ENCODE measurements around the gene TRPV6. TPM values are rescaled to one million over a fixed set of nuclear protein-coding genes. Genes with fewer than 3 reads are reported as not detected.

TRPV6 gene
- polyA plus RNA-seq, 3 donors: 0.44 TPM; not detected in 2

DNA sequence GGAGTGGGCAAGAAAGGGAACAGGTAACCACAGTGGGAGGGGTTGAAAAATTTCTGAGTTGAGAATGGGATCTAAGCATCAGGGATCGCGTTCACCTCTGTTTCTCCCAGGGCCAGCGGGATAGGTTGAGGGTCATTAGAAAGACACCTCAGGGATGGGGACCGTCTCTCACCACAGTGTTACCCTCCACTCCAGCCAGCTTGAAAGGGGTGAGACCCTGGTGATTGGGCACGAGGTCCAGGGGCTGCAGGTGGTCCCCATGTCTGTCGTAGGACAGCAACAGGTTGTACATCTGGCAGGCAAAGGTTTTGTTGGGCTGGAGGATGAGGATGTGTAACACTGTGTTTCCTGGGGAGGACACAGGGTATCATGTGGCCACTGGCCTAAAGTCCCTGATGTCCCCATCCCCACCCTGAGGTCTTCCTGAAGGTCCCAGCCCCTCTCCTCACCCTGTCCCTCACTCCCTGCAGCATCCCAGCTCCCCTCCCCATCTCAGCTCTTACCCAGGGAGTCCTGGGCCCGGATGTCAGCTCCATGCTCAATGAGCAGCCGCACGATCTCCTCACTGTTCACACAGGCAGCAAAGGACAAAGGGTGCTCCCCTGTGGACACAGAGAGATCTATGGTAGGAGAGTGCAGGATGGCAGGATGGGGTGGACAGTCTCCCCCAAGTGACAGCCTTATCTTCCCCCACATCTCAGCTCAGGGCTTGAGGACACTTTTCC is 9.1 kb downstream of the TRPV6 start:
- H3K27ac ChIP-seq (ENCODE audit: low read depth in 1 of 2, low read length in 2 of 2): no peak overlapping the region
- no peak overlapping the region for H2AFZ ChIP-seq (ENCODE audit: insufficient read depth, low read depth, low read length, poor library complexity, severe bottlenecking)
- H3K79me2 ChIP-seq (ENCODE audit: insufficient read depth, low read length): no peaks in the 10 kb centered on the region
- H3K36me3 ChIP-seq (replicated peaks in 1 of 2; ENCODE audit: control insufficient read depth in 1 of 2, insufficient read depth in 2 of 2, low read length in 2 of 2): peaks cover 0 to 5% of the 10 kb centered on the region in 2 donors
- no peak overlapping the region for H3K9ac ChIP-seq (ENCODE audit: insufficient read depth, low read length, poor library complexity, severe bottlenecking)
- H3K4me3 ChIP-seq (replicated peaks in 1 of 3; ENCODE audit: low read depth in 2 of 3, low read length in 3 of 3): no peak overlapping the region
- no peak for DNase-seq
- peaks cover 0 to 3% (median 0%) of the 10 kb centered on the region in 7 donors for H3K9me3 Mint-ChIP-seq
- no peaks in the 10 kb centered on the region for H3K27me3 ChIP-seq (ENCODE audit: control insufficient read depth in 2 of 2, insufficient read depth in 2 of 2, low read length in 2 of 2)
- WGBS (ENCODE audit: insufficient coverage): 60% methylated on average over 1 of the region's 9 CpGs
- no peaks in the 10 kb centered on the region for H3K4me1 ChIP-seq (ENCODE audit: control insufficient read depth in 1 of 2, insufficient read depth in 2 of 2, low read length in 2 of 2)
- H3K9me3 ChIP-seq (replicated peaks in 1 of 2; ENCODE audit: control insufficient read depth in 1 of 2, insufficient read depth in 1 of 2, low read length in 2 of 2): no peaks in the 10 kb centered on the region
- H3K36me3 Mint-ChIP-seq: peaks cover 0 to 10% of the 10 kb centered on the region in 2 donors
- no peak overlapping the region for H3K4me2 ChIP-seq (replicated peaks; ENCODE audit: extremely low read depth, low read length, poor library complexity, severe bottlenecking)
- no peaks in the 10 kb centered on the region for H3K4me1 Mint-ChIP-seq
- no peak overlapping the region for H3K4me3 Mint-ChIP-seq
- TF ChIP-seq, protein P1, sequence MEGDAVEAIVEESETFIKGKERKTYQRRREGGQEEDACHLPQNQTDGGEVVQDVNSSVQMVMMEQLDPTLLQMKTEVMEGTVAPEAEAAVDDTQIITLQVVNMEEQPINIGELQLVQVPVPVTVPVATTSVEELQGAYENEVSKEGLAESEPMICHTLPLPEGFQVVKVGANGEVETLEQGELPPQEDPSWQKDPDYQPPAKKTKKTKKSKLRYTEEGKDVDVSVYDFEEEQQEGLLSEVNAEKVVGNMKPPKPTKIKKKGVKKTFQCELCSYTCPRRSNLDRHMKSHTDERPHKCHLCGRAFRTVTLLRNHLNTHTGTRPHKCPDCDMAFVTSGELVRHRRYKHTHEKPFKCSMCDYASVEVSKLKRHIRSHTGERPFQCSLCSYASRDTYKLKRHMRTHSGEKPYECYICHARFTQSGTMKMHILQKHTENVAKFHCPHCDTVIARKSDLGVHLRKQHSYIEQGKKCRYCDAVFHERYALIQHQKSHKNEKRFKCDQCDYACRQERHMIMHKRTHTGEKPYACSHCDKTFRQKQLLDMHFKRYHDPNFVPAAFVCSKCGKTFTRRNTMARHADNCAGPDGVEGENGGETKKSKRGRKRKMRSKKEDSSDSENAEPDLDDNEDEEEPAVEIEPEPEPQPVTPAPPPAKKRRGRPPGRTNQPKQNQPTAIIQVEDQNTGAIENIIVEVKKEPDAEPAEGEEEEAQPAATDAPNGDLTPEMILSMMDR (IDR thresholded peaks at IDR 0.05): no peak
- H3K27me3 Mint-ChIP-seq (ENCODE audit: low read depth in 3 of 3): peaks cover 2 to 7% (median 3%) of the 10 kb centered on the region in 3 donors
- H4K20me1 ChIP-seq (ENCODE audit: insufficient read depth, low read length): no peaks in the 10 kb centered on the region
- intact Hi-C loops (cut with micrococcal nuclease): no loop called here
- H3K27ac Mint-ChIP-seq: no peak overlapping the region

DNA sequence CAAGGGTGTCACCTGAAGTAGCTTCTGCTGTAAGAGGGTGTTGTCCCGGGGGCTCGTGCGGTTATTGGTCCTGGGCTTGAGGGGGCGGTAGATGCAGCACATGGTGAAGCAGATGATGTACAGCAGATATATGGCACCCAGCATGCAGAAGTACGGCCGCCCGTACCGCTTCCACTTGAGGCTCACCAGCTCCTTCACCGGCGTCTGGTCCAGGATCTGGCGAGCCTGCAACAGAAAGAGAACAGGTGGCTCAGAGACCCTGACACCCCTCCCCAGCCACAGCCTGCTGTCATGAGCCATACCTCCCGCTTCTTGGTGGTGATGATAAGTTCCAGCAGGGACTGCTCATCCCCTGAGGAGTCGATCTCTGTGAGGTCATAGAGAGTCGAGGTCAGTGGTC is 10.1 kb downstream of the TRPV6 start:
- peaks cover 5 to 18% of the 10 kb centered on the region in 2 donors for H3K36me3 Mint-ChIP-seq
- no peaks in the 10 kb centered on the region for H3K4me1 ChIP-seq (ENCODE audit: control insufficient read depth in 1 of 2, insufficient read depth in 2 of 2, low read length in 2 of 2)
- no peak overlapping the region for H2AFZ ChIP-seq (ENCODE audit: insufficient read depth, low read depth, low read length, poor library complexity, severe bottlenecking)
- no peaks in the 10 kb centered on the region for H4K20me1 ChIP-seq (ENCODE audit: insufficient read depth, low read length)
- H3K27ac Mint-ChIP-seq: peak overlapping the region in 1 of 7 donors; percentile 36
- no peaks in the 10 kb centered on the region for H3K9me3 ChIP-seq (replicated peaks in 1 of 2; ENCODE audit: control insufficient read depth in 1 of 2, insufficient read depth in 1 of 2, low read length in 2 of 2)
- no peaks in the 10 kb centered on the region for H3K79me2 ChIP-seq (ENCODE audit: insufficient read depth, low read length)
- H3K36me3 ChIP-seq (replicated peaks in 1 of 2; ENCODE audit: control insufficient read depth in 1 of 2, insufficient read depth in 2 of 2, low read length in 2 of 2): peaks cover 4 to 15% of the 10 kb centered on the region in 2 donors
- 93% methylated on average over 9 of the region's 14 CpGs for WGBS (ENCODE audit: insufficient coverage)
- TF ChIP-seq, protein P1 (IDR thresholded peaks at IDR 0.05): no peak
- peaks cover 2 to 6% (median 3%) of the 10 kb centered on the region in 3 donors for H3K27me3 Mint-ChIP-seq (ENCODE audit: low read depth in 3 of 3)
- no peak overlapping the region for H3K4me2 ChIP-seq (replicated peaks; ENCODE audit: extremely low read depth, low read length, poor library complexity, severe bottlenecking)
- no peak overlapping the region for H3K4me3 ChIP-seq (replicated peaks in 1 of 3; ENCODE audit: low read depth in 2 of 3, low read length in 3 of 3)
- H3K9me3 Mint-ChIP-seq: peaks cover 0 to 3% (median 0%) of the 10 kb centered on the region in 7 donors
- no peak for DNase-seq
- no peaks in the 10 kb centered on the region for H3K4me1 Mint-ChIP-seq
- no peak overlapping the region for H3K9ac ChIP-seq (ENCODE audit: insufficient read depth, low read length, poor library complexity, severe bottlenecking)
- no peak overlapping the region for H3K27ac ChIP-seq (ENCODE audit: low read depth in 1 of 2, low read length in 2 of 2)
- intact Hi-C loops (cut with micrococcal nuclease): no loop called here
- H3K27me3 ChIP-seq (ENCODE audit: control insufficient read depth in 2 of 2, insufficient read depth in 2 of 2, low read length in 2 of 2): no peaks in the 10 kb centered on the region
- H3K4me3 Mint-ChIP-seq: no peak overlapping the region

All from CD14-positive monocyte (primary cell).